Fibroblast of the aortic adventitia (primary cell): ENCODE data around the gene RENBP. TPM values are rescaled to one million over a fixed set of nuclear protein-coding genes. Genes with fewer than 3 reads are reported as not detected.

Experiments
- DNase-seq: peaks from one replicate; pipeline ENCODE4 v3.0.0-alpha.2; 2010; ENCODE audit warnings: low read depth
- H3K4me3 ChIP-seq: 2 replicates; pipeline ENCODE4 v1.5.1; 2011; ENCODE audit warnings: low read depth, mild to moderate bottlenecking, control low read depth, low read length, moderate library complexity
- CTCF ChIP-seq: IDR thresholded peaks from 2 replicates; pipeline ENCODE4 v1.5.1; 2011; ENCODE audit warnings: mild to moderate bottlenecking, low read length, control low read depth, inconsistent platforms; ENCODE audit not compliant: insufficient read depth
- total RNA-seq: library from RNA; depleted of rRNA; stranded (reverse); fragments of >200 nt; gene quantifications from 2 replicates; pipeline ENCODE4 v1.2.3, GENCODE V29; 2012; ENCODE audit warnings: low replicate concordance

RENBP gene
- total RNA-seq, 1 donor = 0.45 TPM

DNA sequence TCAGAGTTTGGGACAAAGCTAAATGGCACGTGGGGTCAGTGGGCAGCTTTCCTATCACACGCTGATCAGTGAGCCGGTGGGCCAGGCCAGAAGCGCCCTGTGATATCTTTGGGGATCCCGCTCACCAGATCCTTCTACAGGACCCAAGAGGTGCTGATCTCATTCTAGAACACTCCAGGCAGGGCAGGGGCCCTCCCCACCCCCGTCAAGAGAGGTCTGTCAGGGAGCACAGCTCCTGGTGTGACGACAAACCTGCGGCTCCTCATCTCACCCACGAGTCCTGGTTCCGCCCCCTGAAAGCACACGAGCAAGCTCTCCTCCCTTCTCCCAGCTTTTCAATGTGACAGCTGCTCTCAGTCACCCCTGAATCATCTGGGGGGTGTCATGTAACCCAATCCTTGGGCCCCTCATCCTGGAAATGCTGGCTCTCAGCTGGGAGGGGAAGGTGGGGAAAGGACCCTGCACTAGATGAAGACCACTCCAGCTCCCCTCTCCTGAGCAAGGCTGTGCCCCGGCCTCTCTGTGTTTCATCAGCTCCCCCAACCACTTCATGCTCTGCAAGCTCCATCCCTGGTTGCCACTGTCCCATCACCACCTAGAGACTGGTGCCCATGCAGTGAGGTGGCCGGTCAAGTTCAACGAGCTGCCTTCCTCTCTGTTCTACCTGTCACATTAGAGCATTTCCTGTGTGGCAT, 22.5 kb upstream of the RENBP start:
- no peak for DNase-seq
- H3K4me3 ChIP-seq = no peak overlapping the region
- no peak for TF ChIP-seq CTCF

DNA sequence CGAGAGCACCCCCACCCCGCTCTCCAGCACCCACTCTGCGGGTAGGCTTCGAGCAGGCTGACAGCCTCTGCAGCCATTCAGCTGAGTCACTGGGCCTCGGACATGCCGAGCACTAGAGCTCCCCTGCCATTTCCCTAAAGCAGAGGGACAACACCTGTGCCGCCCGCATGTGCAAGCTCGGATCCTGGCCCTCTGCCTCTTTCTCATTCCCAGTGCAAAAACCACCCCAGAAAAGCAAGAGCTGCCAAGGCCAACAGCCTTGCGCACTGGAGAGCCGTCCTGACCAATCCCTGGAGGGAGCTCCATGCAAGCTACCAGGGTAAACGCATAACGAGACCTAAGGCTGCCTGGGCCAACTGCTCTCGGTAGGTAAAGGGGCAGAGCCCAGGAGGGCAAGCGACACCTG, 21.8 kb upstream of the RENBP start:
- no peak for TF ChIP-seq CTCF
- DNase-seq = peak; percentile 25
- no peak overlapping the region for H3K4me3 ChIP-seq

DNA sequence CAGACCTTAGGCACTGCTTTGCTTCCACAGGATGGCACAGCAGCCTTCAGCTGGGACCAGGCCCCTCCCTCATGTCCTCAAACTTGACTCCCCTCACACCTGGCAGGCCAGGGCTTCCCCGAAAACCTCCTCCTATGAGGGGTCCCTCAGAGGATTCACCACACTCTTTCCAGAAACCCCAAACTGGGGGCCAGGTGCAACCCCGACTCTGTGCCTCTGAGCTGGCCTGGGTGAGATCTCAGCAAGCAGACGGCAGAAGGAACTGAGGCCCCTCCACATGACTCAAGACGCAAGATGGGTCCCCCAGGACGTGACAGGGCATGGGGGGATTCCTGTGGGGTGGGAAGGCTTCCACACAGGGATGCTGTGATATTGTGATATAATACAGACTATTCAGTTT, 21.0 kb upstream of the RENBP start:
- no peak for TF ChIP-seq CTCF
- no peak overlapping the region for H3K4me3 ChIP-seq
- DNase-seq = no peak

DNA sequence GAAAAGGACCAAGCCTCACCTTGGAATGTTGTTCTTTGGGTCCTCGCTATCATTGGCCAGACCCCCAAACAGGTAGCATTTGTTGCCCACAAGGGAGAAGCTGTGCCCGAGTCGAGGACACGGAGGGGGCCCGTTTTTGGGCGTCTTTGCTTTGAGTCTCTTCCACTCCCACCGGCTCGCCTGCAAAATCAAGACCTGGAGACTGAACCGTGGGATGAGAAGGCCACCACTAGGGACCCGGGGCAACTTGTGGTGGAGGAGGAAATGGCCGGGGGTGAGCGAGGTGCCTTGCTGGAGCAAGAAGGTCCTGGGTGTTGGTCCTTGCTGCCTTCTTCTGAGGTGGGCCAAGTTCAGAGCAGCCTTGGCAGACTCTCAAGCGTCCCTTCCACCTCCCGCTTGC, 19.7 kb upstream of the RENBP start:
- no peak for DNase-seq
- H3K4me3 ChIP-seq = no peak overlapping the region
- TF ChIP-seq CTCF = no peak

DNA sequence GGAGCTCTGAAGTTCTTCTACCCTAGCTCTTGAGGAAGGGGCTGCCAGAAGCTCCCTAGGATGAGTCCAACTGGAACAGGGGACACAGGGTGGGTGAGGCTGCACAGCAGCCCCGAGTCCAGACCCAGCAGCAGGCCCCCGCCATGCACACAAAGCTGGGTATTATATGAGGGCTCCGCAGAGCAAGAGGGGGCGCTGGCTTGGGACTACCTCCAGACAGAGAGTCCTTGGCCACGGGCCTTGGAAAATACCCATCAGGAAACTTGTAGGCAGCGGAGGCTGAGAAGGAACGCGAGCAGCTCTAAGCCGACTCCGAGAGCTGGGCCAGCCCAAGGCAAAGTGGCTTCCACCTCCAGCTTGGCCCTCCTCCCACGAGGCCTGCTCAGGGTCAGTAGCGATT, 19.1 kb upstream of the RENBP start:
- no peak overlapping the region for H3K4me3 ChIP-seq
- DNase-seq = no peak
- no peak for TF ChIP-seq CTCF

GRCh38 chrX:153961292-153961691, 16.8 kb upstream of the RENBP start:
- DNase-seq = no peak

More at GRCh38 chrX:153961292-153961691, 16.8 kb upstream of the RENBP start:
- no peak for TF ChIP-seq CTCF
- no peak overlapping the region for H3K4me3 ChIP-seq
